Measurements from ENCODE around the gene SUV39H2.

DNA sequence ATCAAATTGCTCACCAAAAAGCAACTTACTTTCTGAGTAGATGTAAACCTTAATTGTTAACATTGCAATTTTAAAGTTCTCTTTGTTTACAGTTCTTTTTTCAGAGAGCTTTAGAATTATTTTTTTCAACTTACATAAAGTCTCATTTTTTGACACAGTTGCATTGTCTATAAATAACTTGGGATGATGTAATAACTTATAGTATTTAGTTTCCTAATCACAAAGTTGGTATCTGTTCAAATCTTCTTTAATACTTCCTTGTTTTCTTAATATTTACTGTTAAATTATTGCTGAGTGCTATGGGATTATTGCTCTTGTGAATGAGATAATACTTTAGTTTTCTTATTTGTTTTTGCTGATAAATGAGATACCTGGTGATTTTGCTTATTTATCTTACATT, 18.9 kb upstream of the SUV39H2 start:
- no peak for TF ChIP-seq CTCF (IDR thresholded peaks at IDR 0.05)
- no peak for TF ChIP-seq POLR2AphosphoS5 (IDR thresholded peaks at IDR 0.05; ENCODE audit: low read depth, low read length)
- TF ChIP-seq REST (IDR thresholded peaks at IDR 0.05; ENCODE audit: insufficient read depth in 1 of 2, low read depth in 2 of 2, low read length in 1 of 2) = no peak
- no peak for TF ChIP-seq SIN3A (IDR thresholded peaks at IDR 0.05; ENCODE audit: borderline replicate concordance, insufficient read depth, low read depth, low read length)

Measured in Panc1 (cell line).